Loucy (cell line): ENCODE results near the gene PRXL2B.

Source experiments
- H2AFZ ChIP-seq: fragments of 200-600 bp; sonication (generic); 2 replicates; pipeline ENCODE4 v1.6.0; 2016; ENCODE audit warnings: antibody characterized with exemption, mild to moderate bottlenecking, low read length, moderate library complexity
- H3F3A ChIP-seq: fragments of 200-600 bp; 2 replicates; pipeline ENCODE4 v1.6.0; 2016; ENCODE audit warnings: antibody characterized with exemption, low read depth, mild to moderate bottlenecking
- H3K27me3 ChIP-seq: fragments of 200-600 bp; sonication (generic); 2 replicates; pipeline ENCODE4 v1.6.1; 2014; ENCODE audit warnings: low read length, mild to moderate bottlenecking; ENCODE audit not compliant: insufficient read depth, poor library complexity, severe bottlenecking
- H3K36me3 ChIP-seq: fragments of 200-600 bp; sonication (generic); 2 replicates; pipeline ENCODE4 v1.6.1; 2016; ENCODE audit warnings: low read length; ENCODE audit not compliant: insufficient read depth
- H3K4me1 ChIP-seq: fragments of 200-600 bp; sonication (generic); 2 replicates; pipeline ENCODE4 v1.5.1; 2014; ENCODE audit warnings: low read length, mild to moderate bottlenecking; ENCODE audit not compliant: insufficient read depth, poor library complexity, severe bottlenecking
- H3K4me2 ChIP-seq: fragments of 200-600 bp; sonication (generic); 2 replicates; pipeline ENCODE4 v1.6.0; 2014; ENCODE audit warnings: antibody characterized with exemption, low read length, low read depth, mild to moderate bottlenecking; ENCODE audit not compliant: poor library complexity, severe bottlenecking
- H3K4me3 ChIP-seq: fragments of 200-600 bp; sonication (generic); 2 replicates; pipeline ENCODE4 v1.5.1; 2014; ENCODE audit warnings: low read length, mild to moderate bottlenecking, mixed read lengths; ENCODE audit not compliant: poor library complexity, severe bottlenecking
- H3K79me2 ChIP-seq: fragments of 200-600 bp; sonication (generic); 2 replicates; pipeline ENCODE4 v1.6.1; 2014; ENCODE audit warnings: low read length; ENCODE audit not compliant: insufficient read depth
- H3K9ac ChIP-seq: fragments of 200-600 bp; sonication (generic); 2 replicates; pipeline ENCODE4 v1.6.0; 2014; ENCODE audit warnings: mild to moderate bottlenecking, low read depth, low read length, moderate library complexity; ENCODE audit not compliant: poor library complexity, severe bottlenecking
- H3K9me2 ChIP-seq: fragments of 200-600 bp; sonication (generic); replicated peaks from 2 replicates; pipeline ENCODE4 v1.6.1; 2016; ENCODE audit warnings: low read depth, low read length, mixed read lengths
- H3K9me3 ChIP-seq: fragments of 200-600 bp; sonication (generic); 2 replicates; pipeline ENCODE4 v1.6.1; 2014; ENCODE audit warnings: mild to moderate bottlenecking, antibody characterized with exemption, low read length, low read depth; ENCODE audit not compliant: insufficient read depth
- H4K20me1 ChIP-seq: fragments of 200-600 bp; sonication (generic); 2 replicates; pipeline ENCODE4 v1.6.0; 2014; ENCODE audit warnings: antibody characterized with exemption, low read length, mild to moderate bottlenecking; ENCODE audit not compliant: insufficient read depth, poor library complexity, severe bottlenecking
- EZH2phosphoT487 ChIP-seq: fragments of 200-600 bp; IDR thresholded peaks from 2 replicates; pipeline ENCODE4 v1.6.1; 2018; ENCODE audit warnings: antibody characterized with exemption, mild to moderate bottlenecking, moderate library complexity, borderline replicate concordance
- TF ChIP-seq, protein P1 (sequence below): fragments of 200-600 bp; sonication (generic); conservative IDR thresholded peaks from 2 replicates; pipeline ENCODE4 v1.5.1; 2014; ENCODE audit warnings: mild to moderate bottlenecking, antibody characterized with exemption, low read length

Gene PRXL2B

GRCh38 chr1:2597441-2598328 lies 11.1 kb downstream of the PRXL2B start:
- Histone ChIP-seq H3F3A (no peaks in the 10 kb centered on the region), H3K79me2 (no peaks in the 10 kb centered on the region), H3K9me2 (no peaks in the 10 kb centered on the region), H3K36me3 (no peaks in the 10 kb centered on the region), H3K4me3 (no peak overlapping the region), H3K9ac (no peak overlapping the region), H2AFZ (no peak overlapping the region), H4K20me1 (no peaks in the 10 kb centered on the region), H3K4me1 (no peaks in the 10 kb centered on the region), H3K27me3 (no peaks in the 10 kb centered on the region), H3K9me3 (peaks cover 4% of the 10 kb centered on the region; the same call in 1 of the 2 replicates), H3K4me2 (no peak overlapping the region)
- TF ChIP-seq EZH2phosphoT487: no peak
- TF ChIP-seq, protein P1, sequence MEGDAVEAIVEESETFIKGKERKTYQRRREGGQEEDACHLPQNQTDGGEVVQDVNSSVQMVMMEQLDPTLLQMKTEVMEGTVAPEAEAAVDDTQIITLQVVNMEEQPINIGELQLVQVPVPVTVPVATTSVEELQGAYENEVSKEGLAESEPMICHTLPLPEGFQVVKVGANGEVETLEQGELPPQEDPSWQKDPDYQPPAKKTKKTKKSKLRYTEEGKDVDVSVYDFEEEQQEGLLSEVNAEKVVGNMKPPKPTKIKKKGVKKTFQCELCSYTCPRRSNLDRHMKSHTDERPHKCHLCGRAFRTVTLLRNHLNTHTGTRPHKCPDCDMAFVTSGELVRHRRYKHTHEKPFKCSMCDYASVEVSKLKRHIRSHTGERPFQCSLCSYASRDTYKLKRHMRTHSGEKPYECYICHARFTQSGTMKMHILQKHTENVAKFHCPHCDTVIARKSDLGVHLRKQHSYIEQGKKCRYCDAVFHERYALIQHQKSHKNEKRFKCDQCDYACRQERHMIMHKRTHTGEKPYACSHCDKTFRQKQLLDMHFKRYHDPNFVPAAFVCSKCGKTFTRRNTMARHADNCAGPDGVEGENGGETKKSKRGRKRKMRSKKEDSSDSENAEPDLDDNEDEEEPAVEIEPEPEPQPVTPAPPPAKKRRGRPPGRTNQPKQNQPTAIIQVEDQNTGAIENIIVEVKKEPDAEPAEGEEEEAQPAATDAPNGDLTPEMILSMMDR: no peak

GRCh38 chr1:2598329-2598931 lies 11.9 kb downstream of the PRXL2B start:
- H3K9me3 ChIP-seq: peaks cover 4% of the 10 kb centered on the region; the same call in 1 of the 2 replicates
- H3K4me2 ChIP-seq: no peak overlapping the region
- no peak overlapping the region for H3K9ac ChIP-seq
- H2AFZ ChIP-seq: no peak overlapping the region
- H3K4me3 ChIP-seq: no peak overlapping the region
- H3K9me2 ChIP-seq: no peaks in the 10 kb centered on the region
- H3F3A ChIP-seq: no peaks in the 10 kb centered on the region
- H3K36me3 ChIP-seq: no peaks in the 10 kb centered on the region
- no peaks in the 10 kb centered on the region for H3K79me2 ChIP-seq
- H3K27me3 ChIP-seq: no peaks in the 10 kb centered on the region
- no peaks in the 10 kb centered on the region for H3K4me1 ChIP-seq
- H4K20me1 ChIP-seq: no peaks in the 10 kb centered on the region
- TF ChIP-seq, protein P1: no peak
- no peak for TF ChIP-seq EZH2phosphoT487

DNA sequence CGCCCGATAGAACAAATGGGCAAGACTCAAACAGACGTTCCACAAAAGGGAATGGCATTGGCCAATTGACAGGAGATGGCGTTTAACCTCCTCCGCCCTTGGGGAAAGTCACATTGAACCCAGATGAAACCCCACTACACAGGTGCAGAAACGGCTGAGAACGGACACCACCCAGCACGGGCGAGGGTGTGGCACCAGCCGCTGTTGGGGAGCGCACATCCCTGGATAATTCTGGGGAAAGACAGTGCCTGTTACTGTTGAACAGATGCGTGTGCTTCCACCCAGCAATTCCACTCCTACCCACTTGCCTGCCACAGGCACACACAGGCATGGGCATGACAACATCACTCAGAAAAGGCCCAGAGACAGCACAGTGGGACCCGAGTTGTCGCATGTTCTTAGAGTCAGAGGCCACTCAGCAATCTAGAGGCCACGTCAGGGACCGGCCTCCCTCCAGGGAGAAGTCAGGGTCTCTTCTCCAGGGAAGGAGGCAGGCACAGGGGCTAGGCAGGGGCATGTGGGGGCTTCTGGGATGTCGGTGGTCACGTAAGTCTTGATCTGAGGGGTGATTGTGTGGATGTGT lies 15.2 kb downstream of the PRXL2B start:
- Histone ChIP-seq H3K27me3 (no peaks in the 10 kb centered on the region), H3K4me1 (no peaks in the 10 kb centered on the region), H2AFZ (no peak overlapping the region), H3K4me3 (no peak overlapping the region), H3K4me2 (no peak overlapping the region), H3K79me2 (no peaks in the 10 kb centered on the region), H3K9me2 (no peaks in the 10 kb centered on the region), H3F3A (no peaks in the 10 kb centered on the region), H4K20me1 (no peaks in the 10 kb centered on the region), H3K9ac (no peak overlapping the region), H3K36me3 (no peaks in the 10 kb centered on the region), H3K9me3 (peaks cover 4% of the 10 kb centered on the region; the same call in 1 of the 2 replicates)
- TF ChIP-seq, protein P1: no peak
- no peak for TF ChIP-seq EZH2phosphoT487
